Erythroblast (primary cell): ENCODE measurements around the gene NPM1.

Source experiments
- GATA1 ChIP-seq: IDR thresholded peaks from 2 replicates; pipeline ENCODE4 v1.6.1; 2011; ENCODE audit warnings: low read depth, mild to moderate bottlenecking, control low read depth, low read length, moderate library complexity
- POLR2A ChIP-seq: IDR thresholded peaks from 2 replicates; pipeline ENCODE4 v1.6.1; 2011; ENCODE audit warnings: mild to moderate bottlenecking, low read length

- TF ChIP-seq POLR2A (no peak), GATA1 (no peak)
Measured at GRCh38 chr5:171415115-171415730, 27.6 kb downstream of the NPM1 start.
